D721Med (cell line): ENCODE results near the gene CTNNA2.

Experiments used
- DNase-seq: peaks from one replicate; pipeline ENCODE4 v3.0.0; 2011; ENCODE audit warnings: low spot score; ENCODE audit not compliant: insufficient read length
- FAIRE-seq: peaks from 2 replicates; lab custom pipeline; 2011; peaks lifted over from hg19 to GRCh38; lab: Jason Lieb, UNC
- TF ChIP-seq, protein P1 (sequence below): IDR thresholded peaks from 2 replicates; pipeline ENCODE4 v1.5.1; 2012; ENCODE audit warnings: mild to moderate bottlenecking, control low read depth; ENCODE audit not compliant: insufficient read depth; ENCODE audit errors: missing control alignments

Gene CTNNA2

DNA sequence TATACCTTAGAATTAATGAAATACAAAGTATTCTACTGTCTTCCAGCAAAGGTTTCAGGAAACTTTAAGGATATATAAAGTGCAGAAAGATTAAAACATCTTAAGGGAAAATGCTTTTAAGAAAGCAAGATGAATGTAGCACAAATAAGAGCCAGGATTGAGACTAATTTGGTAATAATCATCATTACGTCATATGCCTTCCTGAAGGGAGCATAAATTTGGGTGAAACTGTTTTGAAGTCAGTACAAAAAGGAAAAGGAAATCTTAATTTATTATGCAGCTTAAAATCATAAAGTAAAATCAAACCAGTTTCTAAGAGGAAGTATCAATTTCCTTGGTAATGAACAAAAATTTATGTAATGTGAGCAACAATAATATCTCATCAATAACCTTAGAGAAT, 221.7 kb downstream of the CTNNA2 start:
- TF ChIP-seq, protein P1, sequence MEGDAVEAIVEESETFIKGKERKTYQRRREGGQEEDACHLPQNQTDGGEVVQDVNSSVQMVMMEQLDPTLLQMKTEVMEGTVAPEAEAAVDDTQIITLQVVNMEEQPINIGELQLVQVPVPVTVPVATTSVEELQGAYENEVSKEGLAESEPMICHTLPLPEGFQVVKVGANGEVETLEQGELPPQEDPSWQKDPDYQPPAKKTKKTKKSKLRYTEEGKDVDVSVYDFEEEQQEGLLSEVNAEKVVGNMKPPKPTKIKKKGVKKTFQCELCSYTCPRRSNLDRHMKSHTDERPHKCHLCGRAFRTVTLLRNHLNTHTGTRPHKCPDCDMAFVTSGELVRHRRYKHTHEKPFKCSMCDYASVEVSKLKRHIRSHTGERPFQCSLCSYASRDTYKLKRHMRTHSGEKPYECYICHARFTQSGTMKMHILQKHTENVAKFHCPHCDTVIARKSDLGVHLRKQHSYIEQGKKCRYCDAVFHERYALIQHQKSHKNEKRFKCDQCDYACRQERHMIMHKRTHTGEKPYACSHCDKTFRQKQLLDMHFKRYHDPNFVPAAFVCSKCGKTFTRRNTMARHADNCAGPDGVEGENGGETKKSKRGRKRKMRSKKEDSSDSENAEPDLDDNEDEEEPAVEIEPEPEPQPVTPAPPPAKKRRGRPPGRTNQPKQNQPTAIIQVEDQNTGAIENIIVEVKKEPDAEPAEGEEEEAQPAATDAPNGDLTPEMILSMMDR, result no peak
- DNase-seq (no peak), FAIRE-seq (no peak)

DNA sequence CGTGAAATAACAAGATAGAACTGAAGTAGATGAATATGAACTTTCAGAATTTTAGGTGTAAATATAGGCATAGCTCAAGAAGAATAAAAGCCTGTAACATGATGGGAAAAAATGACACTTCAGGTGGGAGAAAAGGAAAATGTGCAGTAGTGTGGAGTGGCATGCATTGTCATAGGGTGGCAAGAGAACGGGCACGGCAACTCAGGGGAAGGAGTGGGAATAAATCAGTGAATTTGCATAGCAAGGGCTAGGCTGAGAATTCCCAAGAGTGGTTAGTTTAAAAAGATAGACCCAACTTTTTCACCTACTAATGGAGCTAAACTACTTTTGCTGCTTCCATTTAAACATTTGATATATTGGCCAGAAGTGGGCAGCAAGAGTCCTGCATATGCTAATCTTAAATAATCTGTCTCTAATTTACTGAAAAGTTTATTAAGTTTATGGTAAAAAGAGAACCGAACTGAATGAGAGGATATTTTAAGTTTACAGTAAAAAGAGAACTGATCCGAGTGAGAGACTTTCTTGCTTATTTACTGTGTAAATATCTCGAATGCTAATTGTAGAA, 228.1 kb downstream of the CTNNA2 start:
- TF ChIP-seq, protein P1, result no peak
- FAIRE-seq, result no peak

DNA sequence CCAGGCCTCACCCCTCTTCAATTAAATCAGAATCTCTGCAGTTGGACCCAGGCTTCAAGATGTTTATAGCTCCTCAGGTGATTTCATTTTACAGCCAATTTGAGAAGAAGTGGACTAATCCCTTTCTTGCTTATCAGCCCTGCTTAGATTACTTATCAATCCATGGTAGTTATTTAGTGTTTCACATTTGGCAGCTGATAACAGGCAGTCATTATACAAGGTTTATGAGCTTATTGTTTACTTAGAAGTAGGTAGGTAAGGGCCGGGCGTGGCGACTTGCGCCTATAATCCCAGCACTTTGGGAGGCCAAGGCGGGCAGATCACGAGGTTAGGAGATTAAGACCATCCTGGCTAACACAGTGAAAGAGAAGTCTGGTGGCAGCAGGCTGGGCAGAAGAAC, 237.5 kb downstream of the CTNNA2 start:
- TF ChIP-seq, protein P1, result no peak
- DNase-seq, result no peak
- FAIRE-seq, result no peak

More for the DNA sequence above, 228.1 kb downstream of the CTNNA2 start:
- no peak for DNase-seq

- FAIRE-seq, result no peak
- TF ChIP-seq, protein P1, result no peak
These were observed 244.7 kb downstream of the CTNNA2 start for GRCh38 chr2:79757526-79757925.

DNA sequence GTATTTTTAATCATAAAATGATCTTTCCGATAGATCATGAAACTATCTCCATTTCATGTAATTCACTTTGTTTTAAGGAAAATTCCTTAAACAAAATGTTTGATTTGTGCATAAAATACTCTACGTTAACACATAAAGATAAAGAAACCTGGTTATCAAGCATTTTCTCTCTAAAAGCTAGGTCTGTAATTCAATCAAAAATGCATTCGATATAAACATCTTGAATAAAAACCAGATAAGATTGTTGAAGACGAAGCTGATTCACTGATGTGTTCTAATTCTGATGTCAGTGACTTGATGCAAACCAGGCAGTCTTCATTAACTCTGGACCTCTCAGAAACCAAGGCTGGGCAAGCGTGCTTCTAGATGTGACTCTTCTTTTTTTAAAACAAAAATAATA, 245.2 kb downstream of the CTNNA2 start:
- TF ChIP-seq, protein P1, result no peak
- DNase-seq (no peak), FAIRE-seq (no peak)

More at GRCh38 chr2:79757526-79757925, 244.7 kb downstream of the CTNNA2 start:
- no peak for DNase-seq

- FAIRE-seq (no peak), DNase-seq (no peak)
- TF ChIP-seq, protein P1, result no peak
These were observed 246.0 kb downstream of the CTNNA2 start for GRCh38 chr2:79758749-79759282.

DNA sequence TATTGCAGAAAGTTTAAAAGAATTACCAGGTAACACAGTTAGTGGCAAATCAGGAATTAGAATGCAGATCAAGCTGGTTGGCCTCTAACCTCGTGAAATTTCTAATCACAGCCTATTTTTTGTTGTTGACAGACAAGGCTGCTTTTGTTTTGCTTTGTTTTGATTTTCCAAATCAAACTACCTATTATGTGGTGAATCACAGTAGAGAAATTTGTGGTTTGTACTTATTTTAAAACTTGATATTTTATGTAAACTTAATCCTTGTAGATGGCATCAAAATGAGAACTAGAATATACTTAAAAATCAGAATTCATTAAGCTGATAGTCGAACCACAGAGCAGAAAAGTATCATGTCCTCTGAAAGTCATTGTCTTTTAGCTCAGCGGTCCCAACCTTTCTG, 258.1 kb downstream of the CTNNA2 start:
- FAIRE-seq, result no peak
- TF ChIP-seq, protein P1, result no peak
- DNase-seq, result no peak
